ENCODE results near the gene MAN1A1. TPM values are rescaled to one million over a fixed set of nuclear protein-coding genes. Genes with fewer than 3 reads are reported as not detected.

Gene MAN1A1
- total RNA-seq, 4 donors from 2014 or later: 17.8 to 34.7 (median 29.9) TPM

GRCh38 chr6:119280080-119280479, 69.5 kb downstream of the MAN1A1 start:
- 85% methylated on average over 1 of the region's 1 CpG for WGBS
- peaks cover 4% of the 10 kb centered on the region for H3K4me1 ChIP-seq
- H3K4me3 ChIP-seq: no peak overlapping the region
- no peaks in the 10 kb centered on the region for H3K27me3 ChIP-seq
- no peak for TF ChIP-seq POLR2AphosphoS5 (IDR thresholded peaks at IDR 0.05)
- no peak for TF ChIP-seq CTCF (IDR thresholded peaks at IDR 0.05)
- TF ChIP-seq EP300 (IDR thresholded peaks at IDR 0.05): no peak
- no peak for TF ChIP-seq POLR2A (IDR thresholded peaks at IDR 0.05)
- no peaks in the 10 kb centered on the region for H3K9me3 ChIP-seq
- peaks cover 2% of the 10 kb centered on the region for H3K36me3 ChIP-seq
- no peak for DNase-seq (ENCODE audit: low spot score in 2 of 2)
- no peak overlapping the region for H3K27ac ChIP-seq

- Histone ChIP-seq H3K4me3 (no peak overlapping the region), H3K9me3 (no peaks in the 10 kb centered on the region), H3K27ac (no peak overlapping the region), H3K4me1 (peaks cover 4% of the 10 kb centered on the region), H3K27me3 (no peaks in the 10 kb centered on the region), H3K36me3 (peaks cover 2% of the 10 kb centered on the region)
- WGBS: 87% methylated on average over 2 of the region's 2 CpGs
- TF ChIP-seq EP300 (IDR thresholded peaks at IDR 0.05) (no peak), POLR2A (IDR thresholded peaks at IDR 0.05) (no peak), POLR2AphosphoS5 (IDR thresholded peaks at IDR 0.05) (no peak), CTCF (IDR thresholded peaks at IDR 0.05) (no peak)
- no peak for DNase-seq (ENCODE audit: low spot score in 2 of 2)
Measured at GRCh38 chr6:119278625-119279024, 70.9 kb downstream of the MAN1A1 start.

GRCh38 chr6:119277052-119277451, 72.5 kb downstream of the MAN1A1 start:
- DNase-seq (ENCODE audit: low spot score in 2 of 2): no peak
- Histone ChIP-seq H3K9me3 (no peaks in the 10 kb centered on the region), H3K27me3 (no peaks in the 10 kb centered on the region), H3K4me1 (peaks cover 4% of the 10 kb centered on the region), H3K4me3 (no peak overlapping the region), H3K36me3 (peaks cover 2% of the 10 kb centered on the region), H3K27ac (no peak overlapping the region)
- TF ChIP-seq POLR2A (IDR thresholded peaks at IDR 0.05) (no peak), EP300 (IDR thresholded peaks at IDR 0.05) (no peak), POLR2AphosphoS5 (IDR thresholded peaks at IDR 0.05) (no peak), CTCF (IDR thresholded peaks at IDR 0.05) (no peak)
- WGBS: 77% methylated on average over 2 of the region's 2 CpGs

GRCh38 chr6:119276211-119276610, 73.3 kb downstream of the MAN1A1 start:
- peaks cover 2% of the 10 kb centered on the region for H3K36me3 ChIP-seq
- no peak for DNase-seq (ENCODE audit: low spot score in 2 of 2)
- H3K4me1 ChIP-seq: peaks cover 2% of the 10 kb centered on the region
- no peaks in the 10 kb centered on the region for H3K27me3 ChIP-seq
- no peak for TF ChIP-seq POLR2AphosphoS5 (IDR thresholded peaks at IDR 0.05)
- no peak for TF ChIP-seq EP300 (IDR thresholded peaks at IDR 0.05)
- no peak for TF ChIP-seq CTCF (IDR thresholded peaks at IDR 0.05)
- TF ChIP-seq POLR2A (IDR thresholded peaks at IDR 0.05): no peak
- no peak overlapping the region for H3K27ac ChIP-seq
- H3K9me3 ChIP-seq: peaks cover under 1% of the 10 kb centered on the region
- WGBS: 72% methylated on average over 2 of the region's 2 CpGs
- no peak overlapping the region for H3K4me3 ChIP-seq

- Histone ChIP-seq H3K27me3 (no peaks in the 10 kb centered on the region), H3K4me1 (no peaks in the 10 kb centered on the region), H3K36me3 (peaks cover 2% of the 10 kb centered on the region), H3K4me3 (no peak overlapping the region), H3K27ac (no peak overlapping the region), H3K9me3 (peaks cover 11% of the 10 kb centered on the region)
- 66% methylated on average over 2 of the region's 2 CpGs for WGBS
- DNase-seq (ENCODE audit: low spot score in 2 of 2): no peak
- TF ChIP-seq POLR2A (IDR thresholded peaks at IDR 0.05): no peak
- TF ChIP-seq EP300 (IDR thresholded peaks at IDR 0.05): no peak
- TF ChIP-seq CTCF (IDR thresholded peaks at IDR 0.05): no peak
- TF ChIP-seq POLR2AphosphoS5 (IDR thresholded peaks at IDR 0.05): no peak
Measured at GRCh38 chr6:119274197-119274595, 75.4 kb downstream of the MAN1A1 start.

Measured in suprapubic skin (tissue), 4 donors.